Loucy (cell line): ENCODE results near the gene TMED1.

Source experiments
- EZH2phosphoT487 ChIP-seq: fragments of 200-600 bp; IDR thresholded peaks from 2 replicates; pipeline ENCODE4 v1.6.1; 2018; ENCODE audit warnings: antibody characterized with exemption, mild to moderate bottlenecking, moderate library complexity, borderline replicate concordance
- TF ChIP-seq, protein P1 (sequence below): fragments of 200-600 bp; sonication (generic); conservative IDR thresholded peaks from 2 replicates; pipeline ENCODE4 v1.5.1; 2014; ENCODE audit warnings: mild to moderate bottlenecking, antibody characterized with exemption, low read length

DNA sequence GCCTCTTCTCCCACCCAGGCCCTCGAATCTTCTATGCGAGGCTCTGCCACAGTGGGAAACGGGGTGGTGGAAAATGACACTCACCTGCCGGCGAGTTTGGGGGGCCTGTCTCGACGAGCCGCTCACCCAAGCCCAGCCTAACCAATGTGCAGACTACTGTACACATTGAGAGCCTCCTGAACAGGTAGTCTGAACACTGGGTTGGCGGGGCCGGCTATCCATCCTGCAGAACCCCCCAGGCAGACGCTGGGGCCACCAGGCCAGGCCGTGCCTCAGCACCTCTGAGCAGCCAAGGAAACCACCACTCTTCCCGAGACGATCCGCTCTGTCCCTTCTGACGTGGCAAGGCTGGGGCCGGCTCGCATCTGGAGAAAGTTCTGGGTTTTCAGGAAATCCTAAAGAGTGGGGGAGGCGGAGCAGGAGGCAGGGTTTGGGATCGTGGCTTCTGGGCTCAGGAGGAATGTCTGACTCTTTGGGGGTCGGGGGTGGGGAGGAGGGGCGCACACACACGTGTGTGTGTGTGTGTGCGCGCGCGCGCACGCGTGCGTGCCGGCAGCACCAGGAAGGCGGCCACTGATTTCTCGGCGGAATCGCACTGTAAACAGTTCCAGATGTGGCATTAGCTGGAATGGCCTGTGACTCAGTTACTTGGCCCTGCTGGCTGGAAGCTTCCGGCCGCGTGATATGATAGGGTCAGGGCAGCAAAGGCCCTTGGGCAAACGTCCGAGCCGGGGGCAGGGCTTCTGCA, 18.5 kb downstream of the TMED1 start:
- TF ChIP-seq, protein P1, sequence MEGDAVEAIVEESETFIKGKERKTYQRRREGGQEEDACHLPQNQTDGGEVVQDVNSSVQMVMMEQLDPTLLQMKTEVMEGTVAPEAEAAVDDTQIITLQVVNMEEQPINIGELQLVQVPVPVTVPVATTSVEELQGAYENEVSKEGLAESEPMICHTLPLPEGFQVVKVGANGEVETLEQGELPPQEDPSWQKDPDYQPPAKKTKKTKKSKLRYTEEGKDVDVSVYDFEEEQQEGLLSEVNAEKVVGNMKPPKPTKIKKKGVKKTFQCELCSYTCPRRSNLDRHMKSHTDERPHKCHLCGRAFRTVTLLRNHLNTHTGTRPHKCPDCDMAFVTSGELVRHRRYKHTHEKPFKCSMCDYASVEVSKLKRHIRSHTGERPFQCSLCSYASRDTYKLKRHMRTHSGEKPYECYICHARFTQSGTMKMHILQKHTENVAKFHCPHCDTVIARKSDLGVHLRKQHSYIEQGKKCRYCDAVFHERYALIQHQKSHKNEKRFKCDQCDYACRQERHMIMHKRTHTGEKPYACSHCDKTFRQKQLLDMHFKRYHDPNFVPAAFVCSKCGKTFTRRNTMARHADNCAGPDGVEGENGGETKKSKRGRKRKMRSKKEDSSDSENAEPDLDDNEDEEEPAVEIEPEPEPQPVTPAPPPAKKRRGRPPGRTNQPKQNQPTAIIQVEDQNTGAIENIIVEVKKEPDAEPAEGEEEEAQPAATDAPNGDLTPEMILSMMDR, result no peak
- no peak for TF ChIP-seq EZH2phosphoT487
